Progenitor cell of endocrine pancreas (in vitro differentiated cells): ENCODE measurements around the gene HDAC5. TPM values are rescaled to one million over a fixed set of nuclear protein-coding genes. Genes with fewer than 3 reads are reported as not detected.

ENCODE experiments used
- DNase-seq: peaks from one replicate; pipeline ENCODE4 v3.0.0; 2021; ENCODE audit warnings: low spot score; ENCODE audit not compliant: unreplicated experiment
- H3K27ac Mint-ChIP-seq: 2 replicates; pipeline ENCODE4 v1.8.0; 2021; ENCODE audit warnings: mild to moderate bottlenecking, moderate library complexity, mixed read lengths
- H3K27me3 Mint-ChIP-seq: 2 replicates; pipeline ENCODE4 v1.8.0; 2021; ENCODE audit warnings: mixed read lengths
- H3K36me3 Mint-ChIP-seq: 2 replicates; pipeline ENCODE4 v1.8.0; 2022; ENCODE audit warnings: mixed read lengths; ENCODE audit not compliant: insufficient read depth
- H3K4me1 Mint-ChIP-seq: 2 replicates; pipeline ENCODE4 v1.8.0; 2021; ENCODE audit warnings: low read depth, mixed read lengths
- H3K4me3 Mint-ChIP-seq: 2 replicates; pipeline ENCODE4 v1.8.0; 2021; ENCODE audit warnings: low read depth, mild to moderate bottlenecking, moderate library complexity, mixed read lengths
- H3K9me3 Mint-ChIP-seq: 2 replicates; pipeline ENCODE4 v1.8.0; 2021; ENCODE audit warnings: low read depth, mixed read lengths
- total RNA-seq: library from RNA; stranded (reverse); gene quantifications from 2 replicates; pipeline ENCODE4 v1.2.1, GENCODE V29; 2021
- TF ChIP-seq, protein P1 (sequence below): fragments of 200-600 bp; sonication (generic); IDR thresholded peaks from one replicate; pipeline ENCODE4 v1.5.0; 2021; ENCODE audit warnings: antibody characterized with exemption, mild to moderate bottlenecking; ENCODE audit not compliant: unreplicated experiment

The HDAC5 gene
- total RNA-seq, 1 donor from 2014 or later, result 41.3 TPM

- H3K27me3 Mint-ChIP-seq, result no peaks in the 10 kb centered on the region
Observed at GRCh38 chr17:44113868-44114840, 9.3 kb downstream of the HDAC5 start.

DNA sequence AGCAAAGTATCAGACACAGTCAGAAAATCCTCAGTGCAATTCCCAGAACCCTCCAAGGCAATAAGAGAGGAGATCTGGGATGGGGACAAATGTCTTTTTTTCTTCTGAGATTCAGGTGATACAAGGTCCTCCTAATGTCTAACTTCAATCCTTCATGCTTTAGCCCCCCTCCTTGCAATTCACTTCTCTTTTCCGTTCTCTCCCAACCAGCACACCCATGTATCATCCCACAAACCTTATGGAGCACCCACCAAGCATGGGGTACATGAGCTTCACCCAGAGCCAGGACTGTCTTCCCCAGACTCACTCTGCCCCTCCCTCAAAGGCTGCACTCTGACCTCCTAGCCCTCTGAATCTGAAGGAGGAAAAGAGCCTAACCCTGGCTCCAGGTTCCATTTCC lies 10.1 kb downstream of the HDAC5 start:
- Mint-ChIP-seq H3K27ac (no peak overlapping the region), H3K4me1 (peaks cover 4% of the 10 kb centered on the region), H3K9me3 (no peaks in the 10 kb centered on the region), H3K4me3 (no peak overlapping the region), H3K27me3 (no peaks in the 10 kb centered on the region), H3K36me3 (peaks cover 2% of the 10 kb centered on the region)
- TF ChIP-seq, protein P1, sequence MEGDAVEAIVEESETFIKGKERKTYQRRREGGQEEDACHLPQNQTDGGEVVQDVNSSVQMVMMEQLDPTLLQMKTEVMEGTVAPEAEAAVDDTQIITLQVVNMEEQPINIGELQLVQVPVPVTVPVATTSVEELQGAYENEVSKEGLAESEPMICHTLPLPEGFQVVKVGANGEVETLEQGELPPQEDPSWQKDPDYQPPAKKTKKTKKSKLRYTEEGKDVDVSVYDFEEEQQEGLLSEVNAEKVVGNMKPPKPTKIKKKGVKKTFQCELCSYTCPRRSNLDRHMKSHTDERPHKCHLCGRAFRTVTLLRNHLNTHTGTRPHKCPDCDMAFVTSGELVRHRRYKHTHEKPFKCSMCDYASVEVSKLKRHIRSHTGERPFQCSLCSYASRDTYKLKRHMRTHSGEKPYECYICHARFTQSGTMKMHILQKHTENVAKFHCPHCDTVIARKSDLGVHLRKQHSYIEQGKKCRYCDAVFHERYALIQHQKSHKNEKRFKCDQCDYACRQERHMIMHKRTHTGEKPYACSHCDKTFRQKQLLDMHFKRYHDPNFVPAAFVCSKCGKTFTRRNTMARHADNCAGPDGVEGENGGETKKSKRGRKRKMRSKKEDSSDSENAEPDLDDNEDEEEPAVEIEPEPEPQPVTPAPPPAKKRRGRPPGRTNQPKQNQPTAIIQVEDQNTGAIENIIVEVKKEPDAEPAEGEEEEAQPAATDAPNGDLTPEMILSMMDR, result no peak
- no peak for DNase-seq

More at GRCh38 chr17:44113868-44114840, 9.3 kb downstream of the HDAC5 start:
- TF ChIP-seq, protein P1, result no peak
- no peak for DNase-seq
- Mint-ChIP-seq H3K27ac (no peak overlapping the region), H3K4me3 (no peak overlapping the region), H3K9me3 (no peaks in the 10 kb centered on the region), H3K4me1 (peaks cover 2% of the 10 kb centered on the region), H3K36me3 (peaks cover 2% of the 10 kb centered on the region)

DNA sequence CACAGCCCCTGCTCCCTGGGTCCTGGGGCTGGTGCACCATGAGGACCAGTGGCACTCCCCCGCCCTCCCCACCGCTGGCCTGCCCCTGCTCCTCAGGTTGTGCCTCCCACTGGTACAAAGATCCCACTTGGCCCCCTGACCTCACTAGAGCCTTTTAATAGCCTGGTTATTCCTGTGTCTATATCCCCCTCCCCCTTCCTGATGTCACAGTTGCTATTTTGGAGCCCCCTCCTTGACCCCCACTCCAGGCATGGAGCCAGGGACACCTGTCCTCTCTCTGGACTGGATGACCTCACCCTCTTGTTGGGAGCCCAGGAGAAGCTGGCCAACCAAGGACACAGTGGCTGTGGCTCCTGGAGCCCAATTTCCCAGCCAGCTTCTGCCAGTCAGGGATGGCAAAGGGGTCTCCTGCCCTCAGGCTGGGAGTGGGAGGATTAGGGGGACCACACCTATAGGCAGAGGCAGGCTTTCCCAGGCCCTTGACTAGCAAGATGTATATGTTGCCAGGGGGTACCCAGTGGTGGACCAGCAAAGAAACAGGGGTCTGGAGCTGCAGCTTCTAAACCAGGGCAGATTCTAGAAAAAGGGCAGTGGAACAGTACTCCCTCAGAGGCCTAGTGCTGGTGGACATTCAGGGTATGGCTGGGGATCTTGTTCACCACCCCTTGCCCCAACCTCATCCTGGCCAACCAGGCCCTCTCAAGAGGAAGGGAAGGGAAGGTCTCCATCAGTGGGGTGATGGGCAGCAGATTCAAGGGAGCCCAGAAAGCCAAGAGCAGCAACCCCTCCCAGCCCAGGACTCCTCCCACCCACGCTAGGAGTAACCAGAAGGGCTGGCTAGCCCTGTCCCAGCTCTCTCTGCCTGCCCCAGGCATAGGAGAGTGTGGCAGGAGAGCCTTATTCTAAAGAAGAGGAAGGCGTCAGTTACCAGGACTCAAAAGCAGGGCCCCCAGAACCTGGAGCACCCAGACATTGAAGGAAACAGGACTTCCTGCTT lies 10.9 kb downstream of the HDAC5 start:
- Mint-ChIP-seq H3K36me3 (peaks cover 2% of the 10 kb centered on the region), H3K4me1 (peaks cover 4% of the 10 kb centered on the region), H3K27me3 (no peaks in the 10 kb centered on the region), H3K4me3 (no peak overlapping the region), H3K9me3 (no peaks in the 10 kb centered on the region), H3K27ac (no peak overlapping the region)
- TF ChIP-seq, protein P1, result no peak
- DNase-seq, result no peak

GRCh38 chr17:44111777-44112176 lies 11.7 kb downstream of the HDAC5 start:
- H3K36me3 Mint-ChIP-seq, result peaks cover 2% of the 10 kb centered on the region
- DNase-seq, result no peak
- no peaks in the 10 kb centered on the region for H3K27me3 Mint-ChIP-seq
- H3K27ac Mint-ChIP-seq, result no peak overlapping the region
- no peak overlapping the region for H3K4me3 Mint-ChIP-seq
- TF ChIP-seq, protein P1, result no peak
- no peaks in the 10 kb centered on the region for H3K9me3 Mint-ChIP-seq
- H3K4me1 Mint-ChIP-seq, result peaks cover 4% of the 10 kb centered on the region
